Bronchial epithelial cell (primary cell): ENCODE data around the gene FUT2. TPM values are rescaled to one million over a fixed set of nuclear protein-coding genes. Genes with fewer than 3 reads are reported as not detected.

ENCODE experiments used
- DNase-seq: peaks from one replicate; pipeline ENCODE4 v3.0.0-alpha.2; 2010; ENCODE audit warnings: low read depth
- FAIRE-seq: peaks from 2 replicates; lab custom pipeline; 2011; peaks lifted over from hg19 to GRCh38; lab: Jason Lieb, UNC
- H3K27me3 ChIP-seq: 2 replicates; pipeline ENCODE4 v1.5.1; 2011; ENCODE audit warnings: low read length; ENCODE audit not compliant: control insufficient read depth, insufficient read depth
- H3K36me3 ChIP-seq: 2 replicates; pipeline ENCODE4 v1.5.1; 2011; ENCODE audit warnings: low read length; ENCODE audit not compliant: control insufficient read depth, insufficient read depth
- H3K4me3 ChIP-seq: 2 replicates; pipeline ENCODE4 v1.5.1; 2011; ENCODE audit warnings: mild to moderate bottlenecking, low read depth, low read length, control low read depth
- CTCF ChIP-seq: IDR thresholded peaks from 2 replicates; pipeline ENCODE4 v1.5.1; 2011; ENCODE audit warnings: mild to moderate bottlenecking, moderate library complexity, low read length, control low read depth, inconsistent platforms; ENCODE audit not compliant: insufficient read depth, severe bottlenecking
- total RNA-seq: library from RNA; depleted of rRNA; stranded (reverse); fragments of >200 nt; gene quantifications from 2 replicates; pipeline ENCODE4 v1.2.1, GENCODE V29; 2014

Gene FUT2
- total RNA-seq, 1 donor from 2014 or later = 7.9 TPM

- DNase-seq (peak; percentile 48), FAIRE-seq (no peak)
- H3K4me3 ChIP-seq = peak overlapping the region; percentile 27
- H3K27me3 ChIP-seq = no peaks in the 10 kb centered on the region
- H3K36me3 ChIP-seq = no peaks in the 10 kb centered on the region
- TF ChIP-seq CTCF = no peak
Observed at GRCh38 chr19:48735031-48735615, 39.4 kb downstream of the FUT2 start.

GRCh38 chr19:48737360-48737998 is 41.7 kb downstream of the FUT2 start:
- TF ChIP-seq CTCF = no peak
- H3K27me3 ChIP-seq = no peaks in the 10 kb centered on the region
- FAIRE-seq (no peak), DNase-seq (no peak)
- no peak overlapping the region for H3K4me3 ChIP-seq
- no peaks in the 10 kb centered on the region for H3K36me3 ChIP-seq

DNA sequence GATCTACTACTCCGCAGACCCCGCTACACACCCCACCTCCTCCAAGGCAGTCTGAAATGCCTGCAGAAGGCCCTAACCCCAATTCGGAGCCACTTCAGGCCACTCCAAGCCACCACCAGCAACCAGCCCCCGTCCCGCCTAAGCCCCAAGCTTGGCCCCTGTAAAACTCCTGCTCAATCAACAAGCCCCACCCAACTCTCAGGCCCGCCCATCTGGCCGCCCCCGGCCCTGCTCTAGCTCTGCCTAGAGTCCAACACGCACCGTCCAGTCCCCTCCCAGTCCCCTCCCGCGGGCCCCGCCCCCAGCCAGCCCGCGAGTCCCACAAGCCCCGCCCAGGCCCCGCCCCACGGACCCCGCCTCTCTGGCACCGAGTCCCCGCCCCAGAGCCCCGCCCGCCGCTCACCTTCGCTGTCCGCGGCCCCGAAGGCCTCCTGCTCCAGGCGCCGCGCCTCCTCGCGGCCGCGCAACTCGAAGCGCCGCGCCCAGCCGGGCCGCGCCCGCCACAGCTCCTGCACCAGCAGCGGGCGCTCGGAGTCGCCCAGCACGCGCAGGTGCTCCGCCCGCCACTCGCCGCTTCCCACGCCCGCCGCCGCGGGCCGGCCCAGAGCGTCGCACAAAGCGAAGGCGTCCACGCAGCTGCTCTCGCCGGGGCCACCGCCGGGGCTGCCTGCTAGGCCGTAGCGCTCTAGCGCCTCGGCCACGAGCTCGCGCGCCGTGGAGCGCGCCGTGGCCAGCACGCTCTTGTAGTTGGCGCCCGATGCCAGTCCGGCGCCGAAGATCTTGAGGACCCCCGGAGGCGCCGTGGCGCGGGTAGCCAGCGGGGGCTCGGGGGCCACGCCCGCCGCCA is 43.0 kb downstream of the FUT2 start:
- Histone ChIP-seq H3K36me3 (no peaks in the 10 kb centered on the region), H3K27me3 (no peaks in the 10 kb centered on the region), H3K4me3 (peak overlapping the region; percentile 44)
- FAIRE-seq (no peak), DNase-seq (peak; percentile 72)
- TF ChIP-seq CTCF = peak; percentile 35

- FAIRE-seq (no peak), DNase-seq (no peak)
- TF ChIP-seq CTCF = no peak
- Histone ChIP-seq H3K27me3 (no peaks in the 10 kb centered on the region), H3K4me3 (peak overlapping the region; percentile 44), H3K36me3 (no peaks in the 10 kb centered on the region)
Observed at GRCh38 chr19:48739404-48740163, 43.8 kb downstream of the FUT2 start.

DNA sequence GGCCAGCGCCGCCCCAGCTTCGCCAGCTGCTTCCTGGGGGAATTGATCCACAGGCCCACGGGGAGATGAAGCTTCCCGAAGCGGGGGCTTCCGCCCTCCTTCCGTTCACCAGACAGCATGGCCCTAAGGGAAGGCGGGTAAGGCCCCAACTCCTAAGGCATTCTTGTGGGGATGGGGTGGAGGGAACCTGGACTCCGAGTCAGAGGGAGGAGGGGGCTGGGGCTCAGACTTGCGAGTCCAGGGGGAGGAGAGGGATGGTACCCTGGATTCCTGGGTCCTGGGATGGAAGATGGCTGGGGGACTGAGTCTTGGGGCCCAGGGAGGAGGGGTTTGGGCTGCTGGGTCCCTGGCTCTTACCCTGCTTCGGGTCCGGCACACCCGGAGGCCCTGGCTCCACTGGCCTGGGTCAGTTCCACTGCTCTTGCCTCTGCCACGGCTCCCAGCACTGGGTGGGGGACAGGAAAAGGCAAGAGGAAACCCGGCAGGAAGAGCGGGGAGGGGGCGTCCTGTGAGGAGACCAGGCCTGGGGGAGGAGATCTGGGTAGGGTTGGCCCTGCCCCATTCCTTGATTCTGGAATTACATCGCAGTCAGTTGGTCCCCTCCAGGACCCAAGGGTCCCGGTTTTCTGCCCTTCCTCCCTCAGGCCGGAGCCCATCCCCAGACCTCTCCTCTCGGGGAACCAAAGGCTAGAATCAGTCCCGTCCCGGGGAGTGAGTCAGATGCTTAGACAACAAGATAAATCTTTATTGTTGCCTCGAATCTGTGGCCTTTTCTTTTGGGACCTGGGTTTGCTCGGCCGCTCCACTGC is 44.6 kb downstream of the FUT2 start, which contains the start of gene RASIP1:
Gene RASIP1, minus strand, starts transcription at position 447 of the 809 bp plus-strand sequence. Its CDS starts 328 bp downstream, at position 119.
- no peak for FAIRE-seq
- DNase-seq = no peak
- Histone ChIP-seq H3K36me3 (no peaks in the 10 kb centered on the region), H3K27me3 (no peaks in the 10 kb centered on the region), H3K4me3 (peak within 1 kb of the TSS; percentile 44)
- TF ChIP-seq CTCF = no peak
